K562 (cell line): ENCODE data around the gene CHCHD1. TPM values are rescaled to one million over a fixed set of nuclear protein-coding genes. Genes with fewer than 3 reads are reported as not detected.

Experiments used
- ADNP ChIP-seq: fragments of 200-800 bp; sonication (Bioruptor generic); IDR thresholded peaks from 2 replicates; pipeline ENCODE4 v1.6.1; 2016; ENCODE audit warnings: missing genetic modification characterization, missing compliant biosample characterization
- ELF1 ChIP-seq: fragments of 200-800 bp; sonication (Bioruptor generic); IDR thresholded peaks from 2 replicates; pipeline ENCODE4 v1.6.1; 2016; ENCODE audit warnings: missing genetic modification characterization, missing compliant biosample characterization
- FOXJ3 ChIP-seq: sonication (generic); formaldehyde crosslinking; IDR thresholded peaks from 2 replicates; pipeline ENCODE4 v1.4.0; 2020; ENCODE audit warnings: mild to moderate bottlenecking, missing genetic modification reagents
- FOXK2 ChIP-seq, 2 experiments: fragments of 450-650 bp; IDR thresholded peaks in 1 of 2; conservative IDR thresholded peaks in 1 of 2; 2 replicates each; pipeline ENCODE4 v1.6.1; 2016; ENCODE audit warnings: low read depth in 2 of 2, mild to moderate bottlenecking in 1 of 2
- GATA2 ChIP-seq: sonication (generic); formaldehyde crosslinking; IDR thresholded peaks from 2 replicates; pipeline ENCODE4 v1.4.0; 2020; ENCODE audit warnings: mild to moderate bottlenecking, missing genetic modification reagents
- HLTF ChIP-seq: fragments of 450-650 bp; IDR thresholded peaks from 2 replicates; pipeline ENCODE4 v1.6.1; 2016
- MECOM ChIP-seq: fragments of 250-450 bp; sonication (Bioruptor Pico); IDR thresholded peaks from 2 replicates; pipeline ENCODE4 v1.8.0; 2022; ENCODE audit warnings: inconsistent platforms
- MEF2D ChIP-seq: conservative IDR thresholded peaks from 2 replicates; pipeline ENCODE4 v1.6.1; 2016; ENCODE audit warnings: low read depth, missing genetic modification characterization, missing compliant biosample characterization
- RHOXF2B ChIP-seq: fragments of 250-450 bp; sonication (Bioruptor Pico); conservative IDR thresholded peaks from 2 replicates; pipeline ENCODE4 v1.5.1; 2021
- SAFB ChIP-seq: fragments of 200-400 bp; formaldehyde crosslinking; IDR thresholded peaks from 2 replicates; pipeline ENCODE4 v1.6.1; 2017; ENCODE audit warnings: low read depth, low read length, borderline replicate concordance
- ZNF165 ChIP-seq: fragments of 250-450 bp; sonication (Bioruptor Pico); IDR thresholded peaks from 2 replicates; pipeline ENCODE4 v1.4.0; 2020; ENCODE audit warnings: borderline replicate concordance
- ZNF23 ChIP-seq: fragments of 250-450 bp; sonication (Bioruptor Pico); IDR thresholded peaks from 2 replicates; pipeline ENCODE4 v1.4.0; 2020; ENCODE audit warnings: mild to moderate bottlenecking
- ZNF263 ChIP-seq: sonication (generic); formaldehyde crosslinking; IDR thresholded peaks from 2 replicates; pipeline ENCODE4 v1.8.0; 2022; ENCODE audit warnings: mild to moderate bottlenecking, missing genetic modification reagents, borderline replicate concordance
- ZNF699 ChIP-seq: fragments of 250-450 bp; sonication (Bioruptor Pico); IDR thresholded peaks from 2 replicates; pipeline ENCODE4 v1.8.0; 2021; ENCODE audit warnings: mild to moderate bottlenecking, moderate library complexity; ENCODE audit not compliant: insufficient replicate concordance
- ZSCAN32 ChIP-seq: fragments of 450-650 bp; formaldehyde crosslinking; IDR thresholded peaks from 2 replicates; pipeline ENCODE4 v1.4.0; 2020; ENCODE audit warnings: mild to moderate bottlenecking, moderate library complexity
- polyA plus RNA-seq, 8 experiments: library from polyadenylated mRNA; depleted of rRNA in 4 of 8; stranded (reverse) in 5 of 8; unstranded in 3 of 8; fragments of >200 nt; fragmentation: Nextera tagmentation in 2 of 8; fragmentation: Illumina TruSeq in 1 of 8; extraction: Ambion mirVana in 2 of 8; extraction: Trizol in 1 of 8; gene quantifications; 2 replicates each; pipeline versions ENCODE4 v1.2.1 to v1.2.3, GENCODE V29; 2011 to 2014; ENCODE audit warnings: inconsistent platforms in 1 of 8, missing spikeins in 1 of 8
- total RNA-seq, 7 experiments: library from RNA; depleted of rRNA in 6 of 7; stranded (reverse); fragments of >200 nt in 6 of 7; fragmentation: Illumina TruSeq in 2 of 7; extraction: Trizol in 2 of 7; gene quantifications; 2 replicates each; pipeline versions ENCODE4 v1.2.1 to v1.2.3, GENCODE V29; 2011 to 2021; ENCODE audit warnings: low replicate concordance in 1 of 7
- TF ChIP-seq, protein P1 (sequence below): fragments of 250-450 bp; sonication (Bioruptor Pico); IDR thresholded peaks from 2 replicates; pipeline ENCODE4 v1.4.0; 2020; ENCODE audit warnings: mild to moderate bottlenecking, moderate library complexity
- TF ChIP-seq, protein P2 (sequence below), 2 experiments: IDR thresholded peaks in 1 of 2; conservative IDR thresholded peaks in 1 of 2; 2 replicates each; pipeline ENCODE4 v1.6.1; 2016; ENCODE audit warnings: low read depth in 2 of 2, mild to moderate bottlenecking in 1 of 2, missing compliant biosample characterization in 1 of 2, missing genetic modification characterization in 1 of 2, moderate library complexity in 1 of 2
- TF ChIP-seq, protein P3 (sequence below): fragments of 250-450 bp; sonication (Bioruptor Pico); IDR thresholded peaks from 2 replicates; pipeline ENCODE4 v1.5.0; 2022; ENCODE audit warnings: mild to moderate bottlenecking
- TF ChIP-seq, protein P4 (sequence below): sonication (generic); formaldehyde crosslinking; IDR thresholded peaks from 2 replicates; pipeline ENCODE4 v1.5.0; 2020; ENCODE audit warnings: missing genetic modification reagents

CHCHD1 gene
- total and polyA plus RNA-seq, 9 of the 15 experiments (the other 6 are each of a cell fraction or from before 2014, with no cell fraction given) = 52.9 to 126 (median 83.4) TPM

DNA sequence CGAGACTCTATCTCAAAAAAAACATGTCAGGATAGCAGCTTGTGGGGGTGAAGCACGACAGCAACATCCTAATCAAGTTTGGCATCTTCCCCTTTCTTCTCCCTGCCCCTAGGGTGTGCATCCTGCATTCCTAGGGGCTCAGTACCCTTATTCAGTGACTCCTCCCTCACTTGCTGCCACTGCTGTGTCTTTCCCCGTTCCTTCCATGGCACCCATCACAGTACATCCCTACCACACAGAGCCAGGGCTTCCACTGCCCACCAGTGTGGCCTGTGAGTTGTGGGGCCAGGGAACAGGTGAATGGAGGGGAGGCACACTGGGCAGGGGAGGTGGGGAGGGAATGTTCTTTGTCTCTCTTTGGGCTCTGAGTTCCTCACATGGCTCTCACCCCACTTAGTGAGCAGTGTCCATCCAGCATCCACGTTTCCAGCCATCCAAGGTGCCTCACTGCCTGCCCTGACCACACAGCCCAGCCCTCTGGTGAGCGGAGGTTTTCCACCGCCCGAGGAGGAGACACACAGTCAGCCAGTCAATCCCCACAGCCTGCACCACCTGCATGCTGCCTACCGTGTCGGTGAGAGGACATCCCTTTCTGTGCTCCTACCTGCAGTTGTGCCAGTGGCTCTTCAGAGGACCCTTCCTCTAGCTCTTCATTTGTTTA, 18.2 kb downstream of the CHCHD1 start (continued):
- TF ChIP-seq, protein P1, sequence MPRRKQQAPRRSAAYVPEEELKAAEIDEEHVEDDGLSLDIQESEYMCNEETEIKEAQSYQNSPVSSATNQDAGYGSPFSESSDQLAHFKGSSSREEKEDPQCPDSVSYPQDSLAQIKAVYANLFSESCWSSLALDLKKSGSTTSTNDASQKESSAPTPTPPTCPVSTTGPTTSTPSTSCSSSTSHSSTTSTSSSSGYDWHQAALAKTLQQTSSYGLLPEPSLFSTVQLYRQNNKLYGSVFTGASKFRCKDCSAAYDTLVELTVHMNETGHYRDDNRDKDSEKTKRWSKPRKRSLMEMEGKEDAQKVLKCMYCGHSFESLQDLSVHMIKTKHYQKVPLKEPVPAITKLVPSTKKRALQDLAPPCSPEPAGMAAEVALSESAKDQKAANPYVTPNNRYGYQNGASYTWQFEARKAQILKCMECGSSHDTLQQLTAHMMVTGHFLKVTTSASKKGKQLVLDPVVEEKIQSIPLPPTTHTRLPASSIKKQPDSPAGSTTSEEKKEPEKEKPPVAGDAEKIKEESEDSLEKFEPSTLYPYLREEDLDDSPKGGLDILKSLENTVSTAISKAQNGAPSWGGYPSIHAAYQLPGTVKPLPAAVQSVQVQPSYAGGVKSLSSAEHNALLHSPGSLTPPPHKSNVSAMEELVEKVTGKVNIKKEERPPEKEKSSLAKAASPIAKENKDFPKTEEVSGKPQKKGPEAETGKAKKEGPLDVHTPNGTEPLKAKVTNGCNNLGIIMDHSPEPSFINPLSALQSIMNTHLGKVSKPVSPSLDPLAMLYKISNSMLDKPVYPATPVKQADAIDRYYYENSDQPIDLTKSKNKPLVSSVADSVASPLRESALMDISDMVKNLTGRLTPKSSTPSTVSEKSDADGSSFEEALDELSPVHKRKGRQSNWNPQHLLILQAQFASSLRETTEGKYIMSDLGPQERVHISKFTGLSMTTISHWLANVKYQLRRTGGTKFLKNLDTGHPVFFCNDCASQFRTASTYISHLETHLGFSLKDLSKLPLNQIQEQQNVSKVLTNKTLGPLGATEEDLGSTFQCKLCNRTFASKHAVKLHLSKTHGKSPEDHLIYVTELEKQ (CRISPR knock-in tag) = no peak
- TF ChIP-seq, protein P2, sequence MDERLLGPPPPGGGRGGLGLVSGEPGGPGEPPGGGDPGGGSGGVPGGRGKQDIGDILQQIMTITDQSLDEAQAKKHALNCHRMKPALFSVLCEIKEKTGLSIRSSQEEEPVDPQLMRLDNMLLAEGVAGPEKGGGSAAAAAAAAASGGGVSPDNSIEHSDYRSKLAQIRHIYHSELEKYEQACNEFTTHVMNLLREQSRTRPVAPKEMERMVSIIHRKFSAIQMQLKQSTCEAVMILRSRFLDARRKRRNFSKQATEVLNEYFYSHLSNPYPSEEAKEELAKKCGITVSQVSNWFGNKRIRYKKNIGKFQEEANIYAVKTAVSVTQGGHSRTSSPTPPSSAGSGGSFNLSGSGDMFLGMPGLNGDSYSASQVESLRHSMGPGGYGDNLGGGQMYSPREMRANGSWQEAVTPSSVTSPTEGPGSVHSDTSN (CRISPR knock-in tag; IDR thresholded peaks at IDR 0.05; ENCODE audit: low read depth) = no peak
- TF ChIP-seq, protein P2 (tag; conservative IDR thresholded peaks at IDR 0.05; ENCODE audit: low read depth) = no peak
- TF ChIP-seq ZSCAN32 (CRISPR knock-in tag) = no peak
- 0 out of 2 replicates have a peak, but pooled peaks have one; percentile 35 for TF ChIP-seq GATA2 (CRISPR knock-in tag)
- TF ChIP-seq, protein P3, sequence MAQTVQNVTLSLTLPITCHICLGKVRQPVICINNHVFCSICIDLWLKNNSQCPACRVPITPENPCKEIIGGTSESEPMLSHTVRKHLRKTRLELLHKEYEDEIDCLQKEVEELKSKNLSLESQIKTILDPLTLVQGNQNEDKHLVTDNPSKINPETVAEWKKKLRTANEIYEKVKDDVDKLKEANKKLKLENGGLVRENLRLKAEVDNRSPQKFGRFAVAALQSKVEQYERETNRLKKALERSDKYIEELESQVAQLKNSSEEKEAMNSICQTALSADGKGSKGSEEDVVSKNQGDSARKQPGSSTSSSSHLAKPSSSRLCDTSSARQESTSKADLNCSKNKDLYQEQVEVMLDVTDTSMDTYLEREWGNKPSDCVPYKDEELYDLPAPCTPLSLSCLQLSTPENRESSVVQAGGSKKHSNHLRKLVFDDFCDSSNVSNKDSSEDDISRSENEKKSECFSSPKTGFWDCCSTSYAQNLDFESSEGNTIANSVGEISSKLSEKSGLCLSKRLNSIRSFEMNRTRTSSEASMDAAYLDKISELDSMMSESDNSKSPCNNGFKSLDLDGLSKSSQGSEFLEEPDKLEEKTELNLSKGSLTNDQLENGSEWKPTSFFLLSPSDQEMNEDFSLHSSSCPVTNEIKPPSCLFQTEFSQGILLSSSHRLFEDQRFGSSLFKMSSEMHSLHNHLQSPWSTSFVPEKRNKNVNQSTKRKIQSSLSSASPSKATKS (CRISPR knock-in tag) = no peak
- TF ChIP-seq SAFB = no peak
- TF ChIP-seq RHOXF2B (CRISPR knock-in tag) = no peak
- no peak for TF ChIP-seq ZNF165 (CRISPR knock-in tag)
- TF ChIP-seq, protein P4, sequence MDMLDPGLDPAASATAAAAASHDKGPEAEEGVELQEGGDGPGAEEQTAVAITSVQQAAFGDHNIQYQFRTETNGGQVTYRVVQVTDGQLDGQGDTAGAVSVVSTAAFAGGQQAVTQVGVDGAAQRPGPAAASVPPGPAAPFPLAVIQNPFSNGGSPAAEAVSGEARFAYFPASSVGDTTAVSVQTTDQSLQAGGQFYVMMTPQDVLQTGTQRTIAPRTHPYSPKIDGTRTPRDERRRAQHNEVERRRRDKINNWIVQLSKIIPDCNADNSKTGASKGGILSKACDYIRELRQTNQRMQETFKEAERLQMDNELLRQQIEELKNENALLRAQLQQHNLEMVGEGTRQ (CRISPR knock-in tag) = no peak
- TF ChIP-seq MECOM (CRISPR knock-in tag) = no peak
- no peak for TF ChIP-seq ZNF263 (CRISPR knock-in tag)
- TF ChIP-seq ZNF699 (CRISPR knock-in tag) = no peak
- TF ChIP-seq FOXJ3 (CRISPR knock-in tag) = no peak
- no peak for TF ChIP-seq ADNP (tag)
- no peak for TF ChIP-seq ZNF23 (CRISPR knock-in tag)
- TF ChIP-seq HLTF = no peak
- TF ChIP-seq ELF1 = no peak
- TF ChIP-seq FOXK2 (conservative IDR thresholded peaks at IDR 0.05 in 1 of 2, IDR thresholded peaks at IDR 0.05 in 1 of 2; ENCODE audit: low read depth in 2 of 2) = no peak
- TF ChIP-seq MEF2D (tag) = no peak
